ENCODE results near the gene SMIM9.

GRCh38 chrX:154779261-154779660 lies 55.2 kb downstream of the SMIM9 start:
- TF ChIP-seq CTCF (IDR thresholded peaks at IDR 0.05), result no peak
- TF ChIP-seq POLR2A (IDR thresholded peaks at IDR 0.05), result no peak

Data from adrenal gland (tissue), 5 donors.